Mesenchymal stem cell (in vitro differentiated cells and primary cell): ENCODE measurements around the gene MT1F.

Experiments
- DNase-seq: peaks from one replicate; pipeline ENCODE4 v3.0.0-alpha.2; 2013
- H2AFZ ChIP-seq: one replicate; pipeline ENCODE4 v1.6.1; 2013; ENCODE audit warnings: low read depth, mild to moderate bottlenecking, control low read depth, inconsistent platforms, low read length, moderate library complexity
- H2AK5ac ChIP-seq: 2 replicates; pipeline ENCODE4 v1.6.1; 2013; ENCODE audit warnings: low read length, moderate library complexity, mild to moderate bottlenecking, inconsistent platforms; ENCODE audit not compliant: severe bottlenecking
- H2BK120ac ChIP-seq: one replicate; pipeline ENCODE4 v1.6.1; 2013; ENCODE audit warnings: low read depth, mild to moderate bottlenecking, inconsistent platforms, low read length, moderate library complexity
- H2BK12ac ChIP-seq, 2 experiments: one replicate each; pipeline ENCODE4 v1.6.1; 2013; ENCODE audit warnings: inconsistent platforms in 2 of 2, low read length in 2 of 2, mild to moderate bottlenecking in 2 of 2, moderate library complexity in 2 of 2, control low read depth in 1 of 2
- H2BK15ac ChIP-seq: one replicate; pipeline ENCODE4 v1.6.1; 2013; ENCODE audit warnings: mild to moderate bottlenecking, low read depth, inconsistent platforms; ENCODE audit not compliant: poor library complexity, severe bottlenecking
- H2BK5ac ChIP-seq: 2 replicates; pipeline ENCODE4 v1.6.1; 2013; ENCODE audit warnings: low read depth, mild to moderate bottlenecking, low read length, control low read depth, inconsistent platforms; ENCODE audit not compliant: poor library complexity, severe bottlenecking
- H3K14ac ChIP-seq, 2 experiments: one replicate each; pipeline ENCODE4 v1.6.1; 2013; ENCODE audit warnings: inconsistent platforms in 2 of 2, low read length in 2 of 2, control low read depth in 1 of 2, mild to moderate bottlenecking in 1 of 2, moderate library complexity in 1 of 2
- H3K18ac ChIP-seq, 2 experiments: one replicate each; pipeline ENCODE4 v1.6.1; 2013; ENCODE audit warnings: inconsistent platforms in 2 of 2, low read length in 2 of 2, control low read depth in 1 of 2, low read depth in 1 of 2, mild to moderate bottlenecking in 1 of 2
- H3K23ac ChIP-seq, 2 experiments: one replicate each; pipeline ENCODE4 v1.6.1; 2013; ENCODE audit warnings: inconsistent platforms in 2 of 2, low read length in 2 of 2, mild to moderate bottlenecking in 2 of 2, moderate library complexity in 2 of 2, control low read depth in 1 of 2
- H3K27ac ChIP-seq: 2 replicates; pipeline ENCODE4 v1.5.1; 2013; ENCODE audit warnings: mild to moderate bottlenecking, moderate library complexity, low read length, control low read depth, inconsistent platforms; ENCODE audit not compliant: poor library complexity, severe bottlenecking
- H3K27me3 ChIP-seq, 2 experiments: 2 replicates each; pipeline versions ENCODE4 v1.6.1 to v1.7.0; 2013; ENCODE audit warnings: low read length in 2 of 2, mild to moderate bottlenecking in 2 of 2, moderate library complexity in 2 of 2, control low read depth in 1 of 2, inconsistent platforms in 1 of 2; ENCODE audit not compliant: control insufficient read depth in 1 of 2, insufficient read depth in 1 of 2
- H3K36me3 ChIP-seq, 2 experiments: 2 replicates each; pipeline versions ENCODE4 v1.6.1 to v1.7.0; 2013; ENCODE audit warnings: low read length in 2 of 2, control low read depth in 1 of 2, inconsistent platforms in 1 of 2, low read depth in 1 of 2, mild to moderate bottlenecking in 1 of 2; ENCODE audit not compliant: insufficient read depth in 2 of 2, control insufficient read depth in 1 of 2
- H3K4ac ChIP-seq, 2 experiments: one replicate each; pipeline ENCODE4 v1.6.1; 2013; ENCODE audit warnings: inconsistent platforms in 2 of 2, low read length in 2 of 2, mild to moderate bottlenecking in 2 of 2, moderate library complexity in 2 of 2, control low read depth in 1 of 2, low read depth in 1 of 2
- H3K4me1 ChIP-seq: 2 replicates; pipeline ENCODE4 v1.6.1; 2013; ENCODE audit warnings: low read depth, low read length, control low read depth; ENCODE audit not compliant: control insufficient read depth, insufficient read depth
- H3K4me2 ChIP-seq: 2 replicates; pipeline ENCODE4 v1.6.1; 2013; ENCODE audit warnings: low read length, mild to moderate bottlenecking, inconsistent platforms; ENCODE audit not compliant: poor library complexity, severe bottlenecking
- H3K4me3 ChIP-seq, 2 experiments: 2 replicates each; pipeline versions ENCODE4 v1.5.1 to v1.7.0; 2013; ENCODE audit warnings: low read length in 2 of 2, mild to moderate bottlenecking in 2 of 2, control low read depth in 1 of 2, low read depth in 1 of 2; ENCODE audit not compliant: insufficient read depth in 1 of 2
- H3K79me1 ChIP-seq: replicated peaks from 2 replicates; pipeline ENCODE4 v1.6.1; 2013; ENCODE audit warnings: mild to moderate bottlenecking, control low read depth, low read length, inconsistent platforms; ENCODE audit not compliant: poor library complexity, severe bottlenecking
- H3K9ac ChIP-seq: 2 replicates; pipeline ENCODE4 v1.7.0; 2013; ENCODE audit warnings: mild to moderate bottlenecking, low read length, moderate library complexity
- H3K9me3 ChIP-seq: 2 replicates; pipeline ENCODE4 v1.7.0; 2013; ENCODE audit warnings: mild to moderate bottlenecking, low read length; ENCODE audit not compliant: control insufficient read depth
- H4K8ac ChIP-seq: one replicate; pipeline ENCODE4 v1.6.1; 2013; ENCODE audit warnings: inconsistent platforms, mild to moderate bottlenecking, low read length, moderate library complexity
- H4K91ac ChIP-seq: one replicate; pipeline ENCODE4 v1.6.1; 2013; ENCODE audit warnings: mild to moderate bottlenecking, low read length, inconsistent platforms
- WGBS: methylation state at CpG from one replicate; pipeline ENCODE4 v1.1.7; 2013; ENCODE audit warnings: mixed read lengths; 5-methylcytosine and 5-hydroxymethylcytosine counted together

MT1F gene

GRCh38 chr16:56681939-56682702 lies 24.4 kb downstream of the MT1F start, which contains the start of gene MT1X:
Gene MT1X, plus strand, starts transcription at chr16:56682470. Its CDS starts 71 bp downstream, at chr16:56682541.
- under 1% methylated on average over 48 of the region's 49 CpGs for WGBS
- Histone ChIP-seq H2AK5ac (no peak within 1 kb of the TSS), H4K91ac (peak within 1 kb of the TSS; percentile 70), H2BK15ac (no peak within 1 kb of the TSS), H2AFZ (peak within 1 kb of the TSS; percentile 89), H3K14ac (peak within 1 kb of the TSS in 1 of 2 experiments; percentile 71), H4K8ac (peak within 1 kb of the TSS; percentile 88), H3K36me3 (no peaks in the 10 kb centered on the region), H3K27me3 (peaks cover 3 to 4% of the 10 kb centered on the region in 2 experiments), H3K9ac (peak within 1 kb of the TSS; percentile 85), H3K4me2 (peak within 1 kb of the TSS; percentile 65), H3K27ac (no peak within 1 kb of the TSS), H2BK5ac (no peak within 1 kb of the TSS), H2BK120ac (no peak within 1 kb of the TSS), H3K4me1 (peaks cover 10% of the 10 kb centered on the region), H3K9me3 (peaks cover 7% of the 10 kb centered on the region), H3K4me3 (peak within 1 kb of the TSS; percentile 59 to 79), H3K18ac (peak within 1 kb of the TSS; percentile 25 to 94), H3K23ac (peak within 1 kb of the TSS in 1 of 2 experiments; percentile 9), H2BK12ac (peak within 1 kb of the TSS in 1 of 2 experiments; percentile 78), H3K79me1 (no peaks in the 10 kb centered on the region), H3K4ac (no peak within 1 kb of the TSS)
- DNase-seq, result peak; percentile 74

GRCh38 chr16:56682703-56683397 lies 25.1 kb downstream of the MT1F start:
- Histone ChIP-seq H2BK120ac (no peak overlapping the region), H3K14ac (peak overlapping the region in 1 of 2 experiments; percentile 38), H3K27me3 (no peaks in the 10 kb centered on the region), H2AK5ac (no peak overlapping the region), H3K18ac (peak overlapping the region in 1 of 2 experiments; percentile 82), H4K8ac (peak overlapping the region; percentile 67), H3K27ac (no peak overlapping the region), H4K91ac (no peak overlapping the region), H2BK5ac (no peak overlapping the region), H2BK12ac (no peak overlapping the region), H3K36me3 (no peaks in the 10 kb centered on the region), H2AFZ (peak overlapping the region; percentile 55), H3K4me1 (peaks cover 10% of the 10 kb centered on the region), H3K9me3 (peaks cover 10% of the 10 kb centered on the region), H3K23ac (no peak overlapping the region), H3K79me1 (no peaks in the 10 kb centered on the region), H3K4ac (no peak overlapping the region), H3K4me3 (peak overlapping the region; percentile 59 to 79), H2BK15ac (no peak overlapping the region), H3K4me2 (peak overlapping the region; percentile 65), H3K9ac (peak overlapping the region; percentile 85)
- no peak for DNase-seq
- WGBS, result 19% methylated on average over 8 of the region's 8 CpGs

- Histone ChIP-seq H3K79me1 (no peaks in the 10 kb centered on the region), H3K18ac (no peak overlapping the region), H2AFZ (no peak overlapping the region), H3K4me2 (no peak overlapping the region), H2BK120ac (no peak overlapping the region), H2BK15ac (no peak overlapping the region), H4K91ac (no peak overlapping the region), H4K8ac (no peak overlapping the region), H3K9me3 (peaks cover 10% of the 10 kb centered on the region), H3K14ac (no peak overlapping the region), H3K4me1 (peaks cover 10% of the 10 kb centered on the region), H3K27me3 (no peaks in the 10 kb centered on the region), H2AK5ac (no peak overlapping the region), H3K4me3 (peak overlapping the region in 1 of 2 experiments; percentile 79), H2BK5ac (no peak overlapping the region), H3K4ac (no peak overlapping the region), H2BK12ac (no peak overlapping the region), H3K27ac (no peak overlapping the region), H3K9ac (peak overlapping the region; percentile 85), H3K36me3 (no peaks in the 10 kb centered on the region), H3K23ac (no peak overlapping the region)
- 85% methylated on average over 4 of the region's 5 CpGs for WGBS
- no peak for DNase-seq
These were observed 25.8 kb downstream of the MT1F start for GRCh38 chr16:56683424-56684172.
